GM12878 (cell line): ENCODE data around the gene TOR1B. TPM values are rescaled to one million over a fixed set of nuclear protein-coding genes. Genes with fewer than 3 reads are reported as not detected.

Experiments used
- ATAC-seq: fragments of 200-7000 bp; cut with Tn5 transposase; 3 replicates; pipeline ENCODE4 v1.9.1; 2020; ENCODE audit warnings: mild to moderate bottlenecking, moderate library complexity
- Bru-seq: library from RNA; stranded (reverse); fragments of 400-500 nt; gene quantifications from one replicate; lab custom pipeline; 2021; lab: Mats Ljungman, UMichigan
- BruChase-seq, 2 experiments: library from RNA; stranded (reverse); fragments of 400-500 nt; gene quantifications; one replicate each; lab custom pipeline; 2021; lab: Mats Ljungman, UMichigan
- BruUV-seq: library from RNA; stranded (reverse); fragments of 400-500 nt; replicated peaks from 2 replicates; lab custom pipeline; 2021; lab: Mats Ljungman, UMichigan
- CTCF ChIA-PET: fragments of 300-600 bp; sonication (Branson Sonifier 250); formaldehyde crosslinking; extraction: SDS; loops from one replicate; lab custom pipeline; 2021; ENCODE audit warnings: inconsistent platforms; lab: Yijun Ruan, JAX
- POLR2A ChIA-PET: fragments of 350-600 bp; formaldehyde crosslinking; extraction: SDS; loops from one replicate; lab custom pipeline; 2021; ENCODE audit warnings: inconsistent platforms; lab: Charles Lee
- RAD21 ChIA-PET: fragments of 300-600 bp; sonication (Branson Sonifier 250); formaldehyde crosslinking; loops from one replicate; lab custom pipeline; 2023; ENCODE audit warnings: antibody characterized with exemption; ENCODE audit not compliant: unreplicated experiment; lab: Charles Lee
- SMC1A ChIA-PET: fragments of 300-600 bp; sonication (Branson Sonifier 250); formaldehyde crosslinking; loops from one replicate; lab custom pipeline; 2023; ENCODE audit not compliant: unreplicated experiment, uncharacterized antibody; lab: Charles Lee
- DNase-seq: peaks from one replicate; pipeline ENCODE4 v3.0.0-alpha.2; 2011; ENCODE audit warnings: low read depth, low spot score
- FAIRE-seq: peaks from 3 replicates; lab custom pipeline; 2011; peaks lifted over from hg19 to GRCh38; lab: Jason Lieb, UNC
- H2AFZ ChIP-seq: 2 replicates; pipeline ENCODE4 v1.6.0; 2011; ENCODE audit warnings: low read depth, low read length, control low read depth; ENCODE audit not compliant: control insufficient read depth
- H3K27ac ChIP-seq: 2 replicates; pipeline ENCODE4 v1.5.1; 2011; ENCODE audit warnings: control low read depth; ENCODE audit not compliant: control insufficient read depth, insufficient read depth
- H3K27me3 ChIP-seq, 2 experiments: replicated peaks in 1 of 2; 2 replicates each; pipeline versions ENCODE4 v1.6.0 to v1.6.1; 2011; ENCODE audit warnings: low read length in 1 of 2; ENCODE audit not compliant: control insufficient read depth in 2 of 2, insufficient read depth in 2 of 2
- H3K36me3 ChIP-seq, 2 experiments: 2 replicates each; pipeline ENCODE4 v1.5.1; 2011; ENCODE audit warnings: low read length in 1 of 2; ENCODE audit not compliant: control insufficient read depth in 2 of 2, insufficient read depth in 2 of 2
- H3K4me1 ChIP-seq: 2 replicates; pipeline ENCODE4 v1.6.1; 2011; ENCODE audit warnings: mild to moderate bottlenecking, low read length, moderate library complexity, mixed read lengths; ENCODE audit not compliant: control insufficient read depth, insufficient read depth
- H3K4me2 ChIP-seq: 2 replicates; pipeline ENCODE4 v1.6.0; 2011; ENCODE audit warnings: control low read depth; ENCODE audit not compliant: control insufficient read depth, insufficient read depth
- H3K4me3 ChIP-seq: fragments of 200-600 bp; sonication (generic); 2 replicates; pipeline ENCODE4 v1.5.1; 2016
- H3K79me2 ChIP-seq: 2 replicates; pipeline ENCODE4 v1.6.0; 2011; ENCODE audit warnings: low read length; ENCODE audit not compliant: control insufficient read depth, insufficient read depth
- H3K9ac ChIP-seq: 2 replicates; pipeline ENCODE4 v1.8.0; 2011; ENCODE audit warnings: low read length, control low read depth, mixed read lengths; ENCODE audit not compliant: control insufficient read depth, insufficient read depth
- H3K9me3 ChIP-seq: replicated peaks from 3 replicates; pipeline ENCODE4 v1.5.1; 2011; ENCODE audit warnings: mild to moderate bottlenecking, low read length; ENCODE audit not compliant: control insufficient read depth, insufficient read depth
- H4K20me1 ChIP-seq: 2 replicates; pipeline ENCODE4 v1.6.0; 2011; ENCODE audit not compliant: control insufficient read depth, insufficient read depth
- ATF7 ChIP-seq: fragments of 450-650 bp; IDR thresholded peaks from 2 replicates; pipeline ENCODE4 v1.6.1; 2016; ENCODE audit warnings: low read depth, mild to moderate bottlenecking
- CBFB ChIP-seq: IDR thresholded peaks from 2 replicates; pipeline ENCODE4 v1.6.1; 2016; ENCODE audit warnings: antibody characterized with exemption, low read depth
- GABPA ChIP-seq: IDR thresholded peaks from 2 replicates; pipeline ENCODE4 v1.6.1; 2014; ENCODE audit warnings: antibody characterized with exemption, low read depth, mild to moderate bottlenecking, inconsistent platforms
- GATAD2B ChIP-seq: fragments of 450-650 bp; conservative IDR thresholded peaks from 2 replicates; pipeline ENCODE4 v1.6.1; 2017; ENCODE audit warnings: low read depth, mild to moderate bottlenecking, moderate library complexity
- KDM1A ChIP-seq: fragments of 200-600 bp; sonication (generic); IDR thresholded peaks from 2 replicates; pipeline ENCODE4 v1.6.1; 2016; ENCODE audit warnings: borderline replicate concordance
- NFYA ChIP-seq: IDR thresholded peaks from 2 replicates; pipeline ENCODE4 v1.6.1; 2011; ENCODE audit warnings: low read depth, mild to moderate bottlenecking, low read length, improper control_type of control experiment, borderline replicate concordance
- NR2F1 ChIP-seq: fragments of 450-650 bp; conservative IDR thresholded peaks from 2 replicates; pipeline ENCODE4 v1.6.1; 2017; ENCODE audit warnings: mild to moderate bottlenecking
- POU2F2 ChIP-seq: IDR thresholded peaks from 3 replicates; pipeline ENCODE4 v1.6.1; 2011; ENCODE audit warnings: low read depth, mild to moderate bottlenecking, low read length, borderline replicate concordance
- STAT1 ChIP-seq: fragments of 450-650 bp; conservative IDR thresholded peaks from 2 replicates; pipeline ENCODE4 v1.6.1; 2014; ENCODE audit warnings: antibody characterized with exemption, mild to moderate bottlenecking
- ZBTB33 ChIP-seq: fragments of 450-650 bp; IDR thresholded peaks from 2 replicates; pipeline ENCODE4 v1.6.1; 2017; ENCODE audit warnings: mild to moderate bottlenecking
- ZNF274 ChIP-seq: IDR thresholded peaks from one replicate; pipeline ENCODE4 v1.8.0; 2011; ENCODE audit not compliant: insufficient read length, insufficient read depth
- WGBS: methylation state at CpG from one replicate; pipeline ENCODE4 v1.1.6; 2016; ENCODE audit warnings: low lambda C conversion rate; ENCODE audit not compliant: insufficient replicate concordance, insufficient coverage; ENCODE audit errors: missing lambda C conversion rate; 5-methylcytosine and 5-hydroxymethylcytosine counted together
- in situ Hi-C: fragments of 300-500 bp; cut with MboI; formaldehyde crosslinking; loops from 9 replicates; pipeline ENCODE4 v1.14.3; 2018; ENCODE audit warnings: mixed read lengths
- intact Hi-C: fragments of 100-400 bp; cut with micrococcal nuclease; formaldehyde crosslinking; loops from one replicate; pipeline ENCODE4 v1.14.2; 2022; ENCODE audit not compliant: unreplicated experiment
- long read RNA-seq, 2 experiments: library from polyadenylated mRNA; unstranded; transcript quantifications; one replicate each; pipeline ENCODE4 v2.0.0, GENCODE V29; 2019 to 2020
- polyA minus RNA-seq, 3 experiments: library from RNA; depleted of rRNA, polyadenylated mRNA; stranded (reverse); fragments of >200 nt; gene quantifications; 2 replicates each; pipeline ENCODE4 v1.2.3, GENCODE V29; 2011
- polyA plus RNA-seq, 11 experiments: library from polyadenylated mRNA; depleted of rRNA in 4 of 11; unstranded in 6 of 11; stranded (reverse) in 5 of 11; fragments of >200 nt; fragmentation: Nextera tagmentation in 4 of 11; fragmentation: Illumina TruSeq in 1 of 11; extraction: Ambion mirVana in 4 of 11; extraction: Trizol in 1 of 11; gene quantifications; 1 replicate in 1 of 11; 2 replicates in 10 of 11; pipeline versions ENCODE4 v1.2.1 to v1.2.3, GENCODE V29; 2011 to 2016; ENCODE audit warnings: inconsistent platforms in 2 of 11, missing spikeins in 2 of 11, low read depth in 1 of 11
- total RNA-seq, 4 experiments: library from RNA; depleted of rRNA in 3 of 4; stranded (reverse); fragments of >200 nt in 3 of 4; fragmentation: Illumina TruSeq in 1 of 4; extraction: Trizol in 1 of 4; gene quantifications; 2 replicates each; pipeline versions ENCODE4 v1.2.1 to v1.2.3, GENCODE V29; 2013 to 2021
- TF ChIP-seq, protein P1 (sequence below): IDR thresholded peaks from 2 replicates; pipeline ENCODE4 v1.6.1; 2011; ENCODE audit warnings: low read depth, mild to moderate bottlenecking, low read length, moderate library complexity, borderline replicate concordance; ENCODE audit errors: extremely low read depth
- TF ChIP-seq, protein P2 (sequence below): fragments of 450-650 bp; IDR thresholded peaks from 2 replicates; pipeline ENCODE4 v1.6.1; 2018; ENCODE audit warnings: mild to moderate bottlenecking, low read depth, moderate library complexity; ENCODE audit not compliant: partially characterized antibody

Gene TOR1B
- 35.2 and 38.1 TPM in 2 replicates for total RNA-seq (2013; cell fraction: nucleolus; rRNA removed)
- total RNA-seq (2014; rRNA removed) (10.7 and 12.3 TPM in 2 replicates), total RNA-seq (2014; rRNA removed; fragmentation: Illumina TruSeq; extraction: Trizol) (9.3 and 10.3 TPM in 2 replicates), total RNA-seq (2021) (11.3 and 11.6 TPM in 2 replicates), polyA plus RNA-seq (2011; rRNA removed) (17.5 and 18.8 TPM in 2 replicates), polyA plus RNA-seq (2014; fragmentation: Illumina TruSeq; extraction: Trizol) (8.8 and 10.6 TPM in 2 replicates), polyA plus RNA-seq (2014; fragmentation: Nextera tagmentation; extraction: Ambion mirVana) (1 to 10 TPM; 1.8 to 2.4 TPM), polyA plus RNA-seq (2014; rRNA removed) (10.6 and 11.7 TPM in 2 replicates), polyA plus RNA-seq (2016; fragmentation: Nextera tagmentation; extraction: Ambion mirVana) (1 to 10 TPM; 6.3 to 7.3 TPM), polyA minus RNA-seq (2011; rRNA and poly(A)+ RNA removed) (10.7 and 16.0 TPM in 2 replicates), Bru-seq, nascent RNA (percentile 72 among the genes with signal in this experiment), BruChase-seq, experiment 1, labeled RNA remaining after a 6-hour chase (percentile 72 among the genes with signal in this experiment), BruChase-seq, experiment 2, labeled RNA remaining after a 2-hour chase (percentile 82 among the genes with signal in this experiment)
- 4.9 TPM for polyA plus RNA-seq (2011; ENCODE audit: low read depth)
- polyA plus RNA-seq (2011; cell fraction: cytosol; rRNA removed) = 16.7 and 17.6 TPM in 2 replicates
- polyA plus RNA-seq (2011; cell fraction: nucleus; rRNA removed) = 13.3 and 14.5 TPM in 2 replicates
- polyA plus RNA-seq (2012) = 8.5 and 11.1 TPM in 2 replicates
- 4.7 and 5.3 TPM in 2 replicates for polyA minus RNA-seq (2011; cell fraction: cytosol; rRNA and poly(A)+ RNA removed)
- polyA minus RNA-seq (2011; cell fraction: nucleus; rRNA and poly(A)+ RNA removed) = 6.2 and 9.9 TPM in 2 replicates
- long read RNA-seq, experiment 1, partial matches to known transcripts = 1 of 6 reads
- long read RNA-seq, experiment 1, other reads (novel, unspliced or antisense) = 1 of 6 reads
- long read RNA-seq, experiment 2, transcript TOR1B-201 (5 exons, 2,769 nt) = major isoform, 9 of 12 reads
- long read RNA-seq, experiment 2, partial matches to known transcripts = 3 of 12 reads
- long read RNA-seq, experiment 2, other reads (novel, unspliced or antisense) = 0 of 12 reads

DNA sequence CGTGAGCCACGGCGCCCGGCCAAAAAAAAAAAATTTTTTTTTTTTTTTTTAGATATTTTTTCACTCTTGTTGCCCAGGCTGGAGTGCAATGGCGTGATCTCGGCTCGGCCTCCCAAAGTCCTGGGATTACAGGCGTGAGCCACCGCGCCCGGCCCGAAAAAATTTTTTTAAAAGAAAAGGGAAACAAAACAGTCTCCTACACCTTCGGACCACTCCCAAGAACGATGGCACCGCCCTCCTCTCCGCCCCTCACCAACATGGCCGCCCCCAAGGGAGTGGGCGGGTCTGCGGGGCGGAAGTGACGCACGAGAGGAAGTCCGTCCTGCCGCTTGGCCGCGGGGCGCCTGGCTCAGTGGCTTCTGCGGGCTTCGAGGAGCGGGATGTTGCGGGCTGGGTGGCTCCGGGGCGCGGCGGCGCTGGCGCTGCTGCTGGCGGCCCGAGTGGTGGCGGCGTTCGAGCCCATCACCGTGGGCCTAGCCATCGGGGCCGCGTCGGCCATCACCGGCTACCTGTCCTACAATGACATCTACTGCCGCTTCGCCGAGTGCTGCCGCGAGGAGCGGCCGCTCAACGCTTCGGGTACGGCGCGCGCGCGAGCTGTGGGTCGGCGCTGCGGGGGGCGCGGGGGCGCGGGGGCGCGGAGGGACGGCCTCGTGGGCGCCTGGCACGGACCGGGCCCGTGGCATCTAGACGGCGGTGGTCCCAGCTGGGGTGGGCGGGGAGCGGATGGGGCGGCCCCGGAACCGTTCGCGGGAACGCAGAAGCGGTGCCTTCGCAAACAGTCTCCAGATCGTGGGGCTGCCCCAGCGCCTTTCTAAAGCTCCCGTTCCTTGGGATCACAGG, at the start of gene TOR1B:
Gene TOR1B (plus strand): TSS at position 352 of the 843 bp plus-strand sequence. CDS start 29 bp downstream, at position 381.
- peak; percentile 99 for FAIRE-seq
- no peaks in the 10 kb centered on the region for H4K20me1 ChIP-seq
- ATAC-seq = peak; percentile 97
- H3K79me2 ChIP-seq = peaks cover 12% of the 10 kb centered on the region
- H3K9me3 ChIP-seq = no peaks in the 10 kb centered on the region
- 0 out of 2 replicates have a peak, but pooled peaks cover 3% of the 10 kb centered on the region for H3K4me1 ChIP-seq
- DNase-seq = peak; percentile 80
- ChIA-PET CTCF (interaction anchor here (0.6 to 1.5 kb wide), 4 partner anchors 13 to 178 kb away, joined by 3 to 5 read pairs (median 4); no protein-coding TSS in a partner anchor), POLR2A (interaction anchor here (0.6 to 1.1 kb wide), 4 partner anchors 18 to 220 kb away, joined by 3 read pairs; no protein-coding TSS in a partner anchor), RAD21 (interaction anchor here (0.6 kb wide), 2 partner anchors 15 to 65 kb away, joined by 3 read pairs; no protein-coding TSS in a partner anchor), SMC1A (interaction anchor here (0.5 to 0.6 kb wide), 2 partner anchors 439 to 835 kb away, joined by 3 read pairs; no protein-coding TSS in a partner anchor)
- H3K36me3 ChIP-seq = peaks cover 0 to 6% of the 10 kb centered on the region in 2 experiments; a peak in 1 of 4 replicates
- BruUV-seq = no TSS peak
- peak within 1 kb of the TSS; percentile 30 for H3K27ac ChIP-seq
- in situ Hi-C loops = no loop called here
- peak within 1 kb of the TSS; percentile 73 for H2AFZ ChIP-seq
- H3K27me3 ChIP-seq = no peaks in the 10 kb centered on the region
- intact Hi-C loops = no loop called here
- peak within 1 kb of the TSS; percentile 77 for H3K4me3 ChIP-seq
- peak within 1 kb of the TSS; percentile 79 for H3K4me2 ChIP-seq
- peak within 1 kb of the TSS; percentile 77 for H3K9ac ChIP-seq
- under 1% methylated on average over 79 of the region's 93 CpGs for WGBS
- peak; percentile 66; the same call in 2 of the 3 replicates for TF ChIP-seq POU2F2
- TF ChIP-seq GABPA = peak; percentile 93
- TF ChIP-seq, protein P1, sequence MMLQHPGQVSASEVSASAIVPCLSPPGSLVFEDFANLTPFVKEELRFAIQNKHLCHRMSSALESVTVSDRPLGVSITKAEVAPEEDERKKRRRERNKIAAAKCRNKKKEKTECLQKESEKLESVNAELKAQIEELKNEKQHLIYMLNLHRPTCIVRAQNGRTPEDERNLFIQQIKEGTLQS = no peak
- TF ChIP-seq ZNF274 = no peak
- peak; percentile 55 for TF ChIP-seq NR2F1
- TF ChIP-seq NFYA = no peak
- TF ChIP-seq ATF7 = no peak
- TF ChIP-seq STAT1 = 0 out of 2 replicates have a peak, but pooled peaks have one; percentile 41
- no peak for TF ChIP-seq ZBTB33
- TF ChIP-seq GATAD2B = peak; percentile 98
- TF ChIP-seq, protein P2, sequence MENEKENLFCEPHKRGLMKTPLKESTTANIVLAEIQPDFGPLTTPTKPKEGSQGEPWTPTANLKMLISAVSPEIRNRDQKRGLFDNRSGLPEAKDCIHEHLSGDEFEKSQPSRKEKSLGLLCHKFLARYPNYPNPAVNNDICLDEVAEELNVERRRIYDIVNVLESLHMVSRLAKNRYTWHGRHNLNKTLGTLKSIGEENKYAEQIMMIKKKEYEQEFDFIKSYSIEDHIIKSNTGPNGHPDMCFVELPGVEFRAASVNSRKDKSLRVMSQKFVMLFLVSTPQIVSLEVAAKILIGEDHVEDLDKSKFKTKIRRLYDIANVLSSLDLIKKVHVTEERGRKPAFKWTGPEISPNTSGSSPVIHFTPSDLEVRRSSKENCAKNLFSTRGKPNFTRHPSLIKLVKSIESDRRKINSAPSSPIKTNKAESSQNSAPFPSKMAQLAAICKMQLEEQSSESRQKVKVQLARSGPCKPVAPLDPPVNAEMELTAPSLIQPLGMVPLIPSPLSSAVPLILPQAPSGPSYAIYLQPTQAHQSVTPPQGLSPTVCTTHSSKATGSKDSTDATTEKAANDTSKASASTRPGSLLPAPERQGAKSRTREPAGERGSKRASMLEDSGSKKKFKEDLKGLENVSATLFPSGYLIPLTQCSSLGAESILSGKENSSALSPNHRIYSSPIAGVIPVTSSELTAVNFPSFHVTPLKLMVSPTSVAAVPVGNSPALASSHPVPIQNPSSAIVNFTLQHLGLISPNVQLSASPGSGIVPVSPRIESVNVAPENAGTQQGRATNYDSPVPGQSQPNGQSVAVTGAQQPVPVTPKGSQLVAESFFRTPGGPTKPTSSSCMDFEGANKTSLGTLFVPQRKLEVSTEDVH = peak; percentile 19
- TF ChIP-seq CBFB = 0 out of 2 replicates have a peak, but pooled peaks have one; percentile 32
- TF ChIP-seq KDM1A = no peak
